GM10266 (cell line): ENCODE data around the gene CMTM2.
"Not testable (repeated sequence)": the region's sequence is repeated elsewhere in the genome, so short reads cannot be mapped to it uniquely, and the experiment has no call there.

Experiments
- DNase-seq: peaks from one replicate; pipeline ENCODE4 v3.0.0; 2012; ENCODE audit errors: extremely low spot score
- CTCF ChIP-seq: IDR thresholded peaks from 2 replicates; pipeline ENCODE4 v1.5.1; 2012; ENCODE audit warnings: mild to moderate bottlenecking, low read depth; ENCODE audit not compliant: control insufficient read depth, insufficient read depth; ENCODE audit errors: missing control alignments

Gene CMTM2

DNA sequence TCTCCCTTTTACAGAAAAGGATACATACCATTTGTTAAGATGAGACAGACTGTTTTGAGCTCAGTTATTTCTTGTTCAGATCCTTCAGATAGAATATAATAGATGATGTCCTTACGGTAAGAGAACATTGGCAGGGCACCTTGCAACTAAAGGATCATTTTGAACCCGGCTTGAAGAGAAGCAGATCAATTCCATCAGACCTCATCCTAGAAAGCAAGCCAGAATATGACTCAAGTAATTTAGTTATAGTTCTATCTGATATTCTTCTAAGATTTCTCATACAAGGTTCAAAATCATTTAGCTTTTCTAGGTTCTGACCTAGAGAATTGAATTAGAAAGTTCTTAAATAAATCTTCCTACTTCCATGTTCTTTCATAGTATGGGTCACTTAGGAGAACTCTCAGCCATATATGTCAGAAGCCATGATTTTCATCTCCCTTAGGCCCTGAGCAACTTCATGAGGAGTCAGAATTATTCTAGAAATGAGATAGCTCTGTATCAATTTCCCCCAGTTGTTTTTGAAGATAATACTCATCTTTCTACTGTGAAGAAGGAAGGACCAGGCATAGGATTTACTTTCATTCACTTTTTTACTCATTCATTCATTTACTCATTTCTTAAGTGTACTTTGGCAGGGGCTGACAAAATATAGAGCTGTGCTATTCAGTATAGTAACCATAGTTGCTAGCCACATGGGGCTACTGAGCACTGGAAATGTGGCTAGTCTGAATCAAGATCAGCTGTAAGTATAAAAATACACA is 15.5 kb upstream of the CMTM2 start:
- no peak for DNase-seq
- TF ChIP-seq CTCF = no peak

- TF ChIP-seq CTCF = no peak
- DNase-seq = no peak
Measured at GRCh38 chr16:66566051-66566901, 13.0 kb upstream of the CMTM2 start, which contains the start of gene CMTM1. CMTM1 (plus strand) TSS chr16:66566439; CDS start chr16:66566514, 75 bp downstream.

DNA sequence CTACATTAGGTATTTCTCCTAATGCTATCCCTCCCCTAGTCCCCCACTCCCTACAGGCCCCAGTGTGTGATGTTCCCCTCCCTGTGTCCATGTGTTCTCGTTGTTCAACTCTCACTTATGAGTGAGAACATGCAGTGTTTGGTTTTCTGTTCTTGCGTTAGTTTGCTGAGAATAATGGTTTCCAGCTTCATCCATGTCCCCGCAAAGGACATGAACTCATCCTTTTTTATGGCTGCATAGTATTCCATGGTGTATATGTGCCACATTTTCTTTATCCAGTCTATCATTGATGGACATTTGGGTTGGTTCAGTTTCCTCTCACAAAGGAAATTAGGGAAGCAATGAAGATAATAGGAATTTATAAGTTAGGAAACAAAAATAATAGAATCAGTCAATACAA is 12.0 kb upstream of the CMTM2 start:
- not testable (repeated sequence) for DNase-seq

DNA sequence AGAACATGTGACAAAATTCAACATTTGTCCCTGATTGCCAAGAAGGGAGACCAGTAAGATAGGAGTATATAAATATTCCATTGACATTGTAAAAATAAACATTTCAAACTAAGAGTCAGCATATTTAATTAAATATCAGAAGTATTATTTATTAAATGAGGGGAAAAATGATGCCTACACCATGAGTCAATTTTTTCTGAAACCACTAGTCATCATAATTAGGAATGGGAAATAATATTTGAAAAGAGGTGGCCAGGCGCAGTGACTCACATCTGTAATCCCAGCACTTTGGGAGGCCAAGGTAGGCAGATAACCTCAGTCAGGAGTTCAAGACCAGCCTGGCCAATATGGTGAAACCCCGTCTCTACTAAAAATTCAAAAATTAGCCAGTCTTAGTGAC is 10.9 kb upstream of the CMTM2 start:
- no peak for DNase-seq
- TF ChIP-seq CTCF = no peak

DNA sequence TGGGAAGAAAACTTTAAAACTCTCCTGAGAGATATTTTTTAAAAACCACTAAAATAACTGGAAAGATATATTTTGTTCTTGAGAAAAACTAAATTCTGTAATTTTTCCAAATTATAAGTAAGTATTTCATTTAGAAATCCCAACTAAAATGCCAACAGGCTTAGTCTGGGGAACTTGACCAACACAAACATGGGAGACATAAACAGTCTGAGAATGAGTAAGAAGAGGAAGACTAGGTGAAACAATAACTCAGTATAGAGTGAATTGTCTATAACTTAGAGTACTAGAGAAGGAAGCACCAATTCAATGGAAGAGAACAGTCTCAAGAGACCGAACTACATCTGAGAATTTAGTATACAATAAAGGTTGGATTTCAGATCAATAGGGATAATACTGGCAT is 10.1 kb upstream of the CMTM2 start:
- TF ChIP-seq CTCF = no peak
- no peak for DNase-seq

GRCh38 chr16:66569827-66570405 is 9.3 kb upstream of the CMTM2 start:
- TF ChIP-seq CTCF = no peak
- DNase-seq = no peak

DNA sequence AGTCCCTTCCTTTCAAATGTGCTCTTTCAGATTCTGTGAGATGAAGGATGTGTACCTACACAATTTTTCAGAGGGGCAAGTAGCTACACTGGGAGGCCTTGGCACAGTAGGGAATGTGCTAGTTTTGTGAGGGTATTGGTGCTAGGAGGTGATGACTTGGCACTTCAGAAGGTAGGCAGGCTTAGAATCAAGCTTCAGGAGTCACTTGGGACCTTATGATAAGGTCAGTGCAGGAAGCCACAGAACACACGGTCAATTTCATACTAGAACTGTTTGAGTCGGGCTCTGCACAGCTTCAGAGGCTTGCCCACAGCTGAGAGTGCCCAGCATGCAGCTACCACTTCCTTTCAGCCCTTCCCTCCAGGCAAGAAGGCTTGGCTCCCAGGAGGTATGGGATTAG is 6.9 kb upstream of the CMTM2 start:
- TF ChIP-seq CTCF = no peak

More for the DNA sequence above, 6.9 kb upstream of the CMTM2 start:
- DNase-seq = no peak
